OCI-LY1 (cell line): ENCODE data around the gene ETV1.

ENCODE experiments used
- EZH2 ChIP-seq: fragments of 200-600 bp; sonication (generic), shearing (Covaris generic); IDR thresholded peaks from 2 replicates; pipeline ENCODE4 v1.8.0; 2017; ENCODE audit warnings: borderline replicate concordance, mixed run types, mild to moderate bottlenecking, antibody characterized with exemption, low read length, moderate library complexity, mixed read lengths
- TF ChIP-seq, protein P1 (sequence below): fragments of 200-600 bp; sonication (generic), shearing (Covaris generic); IDR thresholded peaks from 2 replicates; pipeline ENCODE4 v1.5.1; 2017; ENCODE audit warnings: mild to moderate bottlenecking, antibody characterized with exemption, low read length, moderate library complexity, mixed read lengths

- TF ChIP-seq, protein P1, sequence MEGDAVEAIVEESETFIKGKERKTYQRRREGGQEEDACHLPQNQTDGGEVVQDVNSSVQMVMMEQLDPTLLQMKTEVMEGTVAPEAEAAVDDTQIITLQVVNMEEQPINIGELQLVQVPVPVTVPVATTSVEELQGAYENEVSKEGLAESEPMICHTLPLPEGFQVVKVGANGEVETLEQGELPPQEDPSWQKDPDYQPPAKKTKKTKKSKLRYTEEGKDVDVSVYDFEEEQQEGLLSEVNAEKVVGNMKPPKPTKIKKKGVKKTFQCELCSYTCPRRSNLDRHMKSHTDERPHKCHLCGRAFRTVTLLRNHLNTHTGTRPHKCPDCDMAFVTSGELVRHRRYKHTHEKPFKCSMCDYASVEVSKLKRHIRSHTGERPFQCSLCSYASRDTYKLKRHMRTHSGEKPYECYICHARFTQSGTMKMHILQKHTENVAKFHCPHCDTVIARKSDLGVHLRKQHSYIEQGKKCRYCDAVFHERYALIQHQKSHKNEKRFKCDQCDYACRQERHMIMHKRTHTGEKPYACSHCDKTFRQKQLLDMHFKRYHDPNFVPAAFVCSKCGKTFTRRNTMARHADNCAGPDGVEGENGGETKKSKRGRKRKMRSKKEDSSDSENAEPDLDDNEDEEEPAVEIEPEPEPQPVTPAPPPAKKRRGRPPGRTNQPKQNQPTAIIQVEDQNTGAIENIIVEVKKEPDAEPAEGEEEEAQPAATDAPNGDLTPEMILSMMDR = no peak
- no peak for TF ChIP-seq EZH2
Measured at GRCh38 chr7:13963925-13964324, 25.5 kb downstream of the ETV1 start.
